Prostate gland (tissue), 2 donors: ENCODE data around the gene ERP27. TPM values are rescaled to one million over a fixed set of nuclear protein-coding genes. Genes with fewer than 3 reads are reported as not detected.

ENCODE experiments used
- DNase-seq: peaks from one replicate; pipeline ENCODE4 v3.0.0-alpha.2; 2019; ENCODE audit warnings: low spot score
- H3K27ac ChIP-seq, 2 donors: fragments of 200-600 bp; sonication (generic); 2 replicates each; pipeline ENCODE4 v1.5.1; 2017 to 2019
- H3K27me3 ChIP-seq: fragments of 200-600 bp; sonication (generic); replicated peaks from 2 replicates; pipeline ENCODE4 v1.5.1; 2019; ENCODE audit not compliant: insufficient read depth
- H3K36me3 ChIP-seq, 2 donors: fragments of 200-600 bp; sonication (generic); 1 replicate in 1 of 2; 2 replicates in 1 of 2; pipeline versions ENCODE4 v1.5.1 to v1.8.1; 2017 to 2019
- H3K4me1 ChIP-seq: fragments of 200-600 bp; sonication (generic); replicated peaks from 2 replicates; pipeline ENCODE4 v1.5.1; 2019
- H3K4me3 ChIP-seq, 2 donors: fragments of 200-600 bp; sonication (generic); 2 replicates each; pipeline ENCODE4 v1.5.1; 2017 to 2019
- H3K9me3 ChIP-seq: fragments of 200-600 bp; sonication (generic); 2 replicates; pipeline ENCODE4 v1.5.1; 2017
- CTCF ChIP-seq, 4 experiments: fragments of 200-600 bp in 2 of 4; fragments of 450-650 bp in 2 of 4; sonication (generic) in 2 of 4; IDR thresholded peaks; 1 replicate in 3 of 4; 2 replicates in 1 of 4; pipeline ENCODE4 v1.5.1; 2016 to 2019; ENCODE audit warnings: antibody characterized with exemption in 4 of 4, mild to moderate bottlenecking in 2 of 4, moderate library complexity in 2 of 4
- POLR2A ChIP-seq: fragments of 450-650 bp; IDR thresholded peaks from one replicate; pipeline ENCODE4 v1.6.1; 2016; ENCODE audit warnings: antibody characterized with exemption, mild to moderate bottlenecking
- POLR2AphosphoS5 ChIP-seq: sonication (generic); formaldehyde crosslinking; IDR thresholded peaks from one replicate; pipeline ENCODE4 v1.6.1; 2017; ENCODE audit warnings: antibody characterized with exemption
- WGBS: methylation state at CpG from one replicate; pipeline ENCODE4 v1.1.5; 2018; 5-methylcytosine and 5-hydroxymethylcytosine counted together
- intact Hi-C: fragments of 100-400 bp; cut with DNase I; formaldehyde crosslinking; loops from one replicate; pipeline ENCODE4 v1.14.2; 2022
- total RNA-seq, 2 donors: library from RNA; depleted of rRNA; stranded (reverse); fragments of >200 nt; gene quantifications; one replicate each; pipeline ENCODE4 v1.1.0, GENCODE V29; 2016

ERP27 gene
- total RNA-seq, 2 donors from 2014 or later, result 0.57 to 2.3 TPM

- Histone ChIP-seq H3K27me3 (no peaks in the 10 kb centered on the region), H3K4me1 (peaks cover 2% of the 10 kb centered on the region), H3K9me3 (no peaks in the 10 kb centered on the region), H3K4me3 (no peak overlapping the region), H3K27ac (no peak overlapping the region), H3K36me3 (no peaks in the 10 kb centered on the region)
- intact Hi-C loops, result no loop called here
- no peak for DNase-seq
- TF ChIP-seq CTCF (IDR thresholded peaks at IDR 0.05), result no peak
- no peak for TF ChIP-seq POLR2AphosphoS5
- no peak for TF ChIP-seq POLR2A
- WGBS, result 73% methylated on average over 9 of the region's 9 CpGs
Observed at GRCh38 chr12:14956024-14956891, 17.9 kb upstream of the ERP27 start.

DNA sequence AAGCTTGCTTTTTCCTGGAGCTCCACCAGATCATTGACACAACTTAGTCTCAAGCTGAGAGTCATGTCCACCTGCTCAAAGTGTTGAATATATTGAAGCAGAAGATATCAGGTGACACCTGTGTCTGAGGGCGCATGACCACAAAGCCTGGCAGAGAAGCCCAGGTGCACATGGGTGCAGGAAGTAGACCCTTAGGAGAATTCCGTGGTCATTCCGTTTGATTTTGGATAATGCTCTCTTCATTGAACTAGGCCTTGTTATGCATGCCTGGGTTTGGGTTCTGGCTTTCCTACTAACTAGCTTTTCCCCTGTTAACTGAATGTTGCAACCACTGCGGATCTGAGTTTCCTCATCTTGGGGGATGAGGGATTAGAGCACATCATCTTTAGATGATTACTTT, 15.9 kb upstream of the ERP27 start:
- H3K4me1 ChIP-seq, result no peaks in the 10 kb centered on the region
- H3K27ac ChIP-seq, result no peak overlapping the region
- no peak for TF ChIP-seq POLR2A
- intact Hi-C loops, result no loop called here
- no peaks in the 10 kb centered on the region for H3K9me3 ChIP-seq
- DNase-seq, result no peak
- no peak overlapping the region for H3K4me3 ChIP-seq
- 72% methylated on average over 4 of the region's 4 CpGs for WGBS
- H3K36me3 ChIP-seq, result no peaks in the 10 kb centered on the region
- H3K27me3 ChIP-seq, result no peaks in the 10 kb centered on the region

DNA sequence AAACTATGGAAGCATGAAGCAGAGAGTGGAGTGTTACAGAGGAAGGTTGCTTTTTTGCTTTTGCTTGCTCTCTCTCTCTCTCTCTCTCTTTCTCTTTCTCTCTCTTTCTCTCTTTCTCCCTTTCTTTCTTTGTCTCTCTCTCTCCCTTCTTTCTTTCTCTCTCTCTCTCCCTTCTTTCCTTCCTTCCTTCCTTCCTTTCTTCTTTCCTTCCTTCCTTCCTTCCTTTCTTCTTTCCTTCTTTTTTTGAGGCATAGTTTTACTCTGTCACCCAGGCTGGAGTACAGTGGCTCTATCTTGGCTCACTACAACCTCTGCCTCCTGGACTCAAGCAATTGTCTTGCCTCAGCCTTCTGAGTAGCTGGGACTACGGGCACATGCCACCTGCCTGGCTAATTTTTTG, 15.4 kb upstream of the ERP27 start:
- 100% methylated on average over 1 of the region's 1 CpG for WGBS
- no peak overlapping the region for H3K27ac ChIP-seq
- H3K36me3 ChIP-seq, result no peaks in the 10 kb centered on the region
- H3K4me1 ChIP-seq, result no peaks in the 10 kb centered on the region
- H3K9me3 ChIP-seq, result no peaks in the 10 kb centered on the region
- H3K4me3 ChIP-seq, result no peak overlapping the region
- no peak for DNase-seq
- TF ChIP-seq POLR2AphosphoS5 (no peak), POLR2A (no peak), CTCF (IDR thresholded peaks at IDR 0.05) (no peak)
- H3K27me3 ChIP-seq, result no peaks in the 10 kb centered on the region
- intact Hi-C loops, result no loop called here

DNA sequence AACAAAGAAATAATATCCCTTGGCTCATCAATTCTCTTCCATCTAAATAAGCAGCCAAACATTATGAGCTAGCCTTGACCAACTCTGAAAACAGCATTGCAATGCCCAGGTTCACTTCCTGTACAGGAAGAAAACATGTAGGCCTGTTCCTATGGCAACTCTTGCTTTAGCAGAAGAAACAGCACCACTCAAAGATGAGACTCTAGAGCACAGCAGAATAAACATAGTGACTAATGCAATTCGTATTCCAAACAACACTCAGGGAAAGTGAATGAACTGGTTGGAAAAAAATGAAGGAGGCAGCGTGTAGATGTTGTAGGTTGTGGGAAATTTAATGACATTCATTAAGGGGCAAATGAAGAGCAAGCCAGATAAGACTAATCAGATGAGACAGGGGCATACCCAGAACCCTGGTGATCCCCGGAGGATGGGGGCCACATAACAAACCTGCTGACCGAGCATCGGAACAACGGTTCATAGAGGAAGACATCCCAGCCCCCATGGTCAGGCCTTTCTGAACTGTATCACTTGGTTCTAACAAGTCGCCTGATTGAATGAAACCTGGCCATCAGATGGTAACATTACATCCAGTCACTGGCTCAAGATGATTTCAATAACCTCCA, 14.1 kb upstream of the ERP27 start:
- Histone ChIP-seq H3K9me3 (no peaks in the 10 kb centered on the region), H3K27ac (peak overlapping the region in 1 of 2 donors; percentile 34), H3K4me3 (no peak overlapping the region), H3K36me3 (no peaks in the 10 kb centered on the region), H3K27me3 (no peaks in the 10 kb centered on the region), H3K4me1 (no peaks in the 10 kb centered on the region)
- WGBS, result 60% methylated on average over 7 of the region's 7 CpGs
- intact Hi-C loops, result no loop called here
- no peak for TF ChIP-seq CTCF (IDR thresholded peaks at IDR 0.05)
- no peak for TF ChIP-seq POLR2A
- TF ChIP-seq POLR2AphosphoS5, result no peak
- DNase-seq, result no peak

DNA sequence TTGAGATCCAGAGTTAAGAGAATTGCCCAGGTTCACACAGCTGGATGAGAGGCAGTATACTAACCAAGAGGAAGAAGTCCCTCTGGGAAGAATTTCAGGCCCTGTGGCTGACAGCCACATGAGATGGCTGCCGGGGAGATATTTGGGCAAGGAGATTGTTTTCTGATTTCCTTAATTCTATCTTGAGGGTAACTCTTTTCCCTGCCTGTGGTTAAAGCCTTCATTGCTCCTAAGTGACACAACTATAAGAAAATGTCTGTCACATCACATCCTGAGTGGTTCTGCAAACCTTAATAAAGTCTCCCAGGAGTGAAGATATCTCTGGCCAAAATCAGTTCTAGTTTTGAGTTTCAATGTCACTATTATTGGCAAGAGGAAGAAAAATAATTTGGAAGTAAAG, 13.5 kb upstream of the ERP27 start:
- Histone ChIP-seq H3K4me3 (no peak overlapping the region), H3K36me3 (no peaks in the 10 kb centered on the region), H3K4me1 (no peaks in the 10 kb centered on the region), H3K9me3 (no peaks in the 10 kb centered on the region), H3K27me3 (no peaks in the 10 kb centered on the region), H3K27ac (peak overlapping the region in 1 of 2 donors; percentile 51)
- no peak for TF ChIP-seq POLR2AphosphoS5
- no peak for TF ChIP-seq POLR2A
- TF ChIP-seq CTCF (IDR thresholded peaks at IDR 0.05), result no peak
- intact Hi-C loops, result no loop called here
- WGBS, result 68% methylated on average over 1 of the region's 1 CpG
- DNase-seq, result no peak
